ENCODE measurements around the gene HIRIP3. TPM values are rescaled to one million over a fixed set of nuclear protein-coding genes. Genes with fewer than 3 reads are reported as not detected.

Gene HIRIP3
- total RNA-seq, 1 experiment from 2014 or later = 25.3 TPM

DNA sequence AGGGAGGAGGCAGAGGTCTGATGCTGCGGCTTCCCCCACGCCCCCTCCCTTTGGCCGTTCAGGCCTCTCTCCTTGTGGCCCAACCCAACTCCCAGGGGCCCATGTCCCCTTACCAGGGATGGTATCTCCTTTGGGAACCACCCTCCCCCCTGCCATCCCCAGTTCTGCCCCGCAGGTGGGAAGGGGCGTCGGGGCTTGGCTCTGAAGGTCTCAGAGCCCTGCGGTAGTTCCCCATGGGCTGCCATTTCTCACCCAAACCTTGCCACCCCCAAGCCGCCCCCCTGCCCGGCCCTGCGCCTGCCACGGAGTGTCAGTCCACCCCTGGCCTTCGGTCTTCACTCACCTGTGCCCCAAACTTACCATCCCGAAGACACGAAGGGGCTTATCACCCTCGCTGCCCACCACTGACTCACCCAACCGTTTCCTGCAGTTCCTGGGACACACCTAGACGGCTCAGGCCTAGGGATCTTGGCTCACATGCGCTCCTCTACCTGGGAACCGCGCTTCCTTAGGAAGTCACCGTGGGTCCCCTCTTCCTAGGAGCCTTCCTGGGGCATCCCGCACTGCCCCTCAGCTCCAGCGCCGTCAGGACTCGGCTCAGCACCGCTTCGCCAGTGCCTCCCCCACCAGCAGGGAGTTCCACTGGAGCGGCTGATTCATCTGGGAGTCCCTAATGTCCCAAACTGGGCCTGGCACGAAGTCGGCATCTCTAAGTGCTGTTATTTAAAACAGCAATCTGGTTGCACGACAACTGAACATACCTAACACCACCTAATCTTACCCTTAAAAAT lies 16.5 kb upstream of the HIRIP3 start:
- in situ Hi-C loops (cut with HindIII; ENCODE audit: low pct_unique_long_range_greater_than_20kb, low sequenced_read_pairs) (no loop called here), intact Hi-C loops (cut with micrococcal nuclease; ENCODE audit: unreplicated experiment) (no loop called here)
- DNase-seq (ENCODE audit: low read depth, low spot score) (no peak), ATAC-seq (no peak)
- Histone ChIP-seq H3K27ac (ENCODE audit: low read length) (no peak overlapping the region), H3K27me3 (ENCODE audit: control insufficient read depth, insufficient read depth, low read length) (no peaks in the 10 kb centered on the region), H3K36me3 (ENCODE audit: control insufficient read depth, insufficient read depth, low read length) (no peaks in the 10 kb centered on the region), H3K4me1 (ENCODE audit: control insufficient read depth, insufficient read depth, low read length) (no peaks in the 10 kb centered on the region), H3K4me3 (ENCODE audit: low read depth in 2 of 2, low read length in 2 of 2) (peak overlapping the region in 1 of 2 experiments; percentile 51; a peak in 1 of 4 replicates), H3K9me3 (ENCODE audit: control insufficient read depth, insufficient read depth, low read depth, low read length) (no peaks in the 10 kb centered on the region)
- CTCF ChIA-PET = interaction anchor here (0.6 kb wide), 1 partner anchor 1031 kb away, joined by 3 read pairs; no protein-coding TSS in a partner anchor
- no peak for TF ChIP-seq SIN3A (IDR thresholded peaks at IDR 0.05; ENCODE audit: borderline replicate concordance, insufficient read depth, low read depth, low read length)
- TF ChIP-seq, protein P1, sequence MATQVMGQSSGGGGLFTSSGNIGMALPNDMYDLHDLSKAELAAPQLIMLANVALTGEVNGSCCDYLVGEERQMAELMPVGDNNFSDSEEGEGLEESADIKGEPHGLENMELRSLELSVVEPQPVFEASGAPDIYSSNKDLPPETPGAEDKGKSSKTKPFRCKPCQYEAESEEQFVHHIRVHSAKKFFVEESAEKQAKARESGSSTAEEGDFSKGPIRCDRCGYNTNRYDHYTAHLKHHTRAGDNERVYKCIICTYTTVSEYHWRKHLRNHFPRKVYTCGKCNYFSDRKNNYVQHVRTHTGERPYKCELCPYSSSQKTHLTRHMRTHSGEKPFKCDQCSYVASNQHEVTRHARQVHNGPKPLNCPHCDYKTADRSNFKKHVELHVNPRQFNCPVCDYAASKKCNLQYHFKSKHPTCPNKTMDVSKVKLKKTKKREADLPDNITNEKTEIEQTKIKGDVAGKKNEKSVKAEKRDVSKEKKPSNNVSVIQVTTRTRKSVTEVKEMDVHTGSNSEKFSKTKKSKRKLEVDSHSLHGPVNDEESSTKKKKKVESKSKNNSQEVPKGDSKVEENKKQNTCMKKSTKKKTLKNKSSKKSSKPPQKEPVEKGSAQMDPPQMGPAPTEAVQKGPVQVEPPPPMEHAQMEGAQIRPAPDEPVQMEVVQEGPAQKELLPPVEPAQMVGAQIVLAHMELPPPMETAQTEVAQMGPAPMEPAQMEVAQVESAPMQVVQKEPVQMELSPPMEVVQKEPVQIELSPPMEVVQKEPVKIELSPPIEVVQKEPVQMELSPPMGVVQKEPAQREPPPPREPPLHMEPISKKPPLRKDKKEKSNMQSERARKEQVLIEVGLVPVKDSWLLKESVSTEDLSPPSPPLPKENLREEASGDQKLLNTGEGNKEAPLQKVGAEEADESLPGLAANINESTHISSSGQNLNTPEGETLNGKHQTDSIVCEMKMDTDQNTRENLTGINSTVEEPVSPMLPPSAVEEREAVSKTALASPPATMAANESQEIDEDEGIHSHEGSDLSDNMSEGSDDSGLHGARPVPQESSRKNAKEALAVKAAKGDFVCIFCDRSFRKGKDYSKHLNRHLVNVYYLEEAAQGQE (IDR thresholded peaks at IDR 0.05; ENCODE audit: insufficient read depth in 1 of 2, low read depth in 2 of 2, low read length in 1 of 2) = no peak
- POLR2A ChIA-PET = interaction anchor here (0.6 kb wide), 3 partner anchors 41 to 192 kb away, joined by 3 to 8 read pairs (median 6); no protein-coding TSS in a partner anchor
- no TSS peak for BruUV-seq (replicated peaks)

DNA sequence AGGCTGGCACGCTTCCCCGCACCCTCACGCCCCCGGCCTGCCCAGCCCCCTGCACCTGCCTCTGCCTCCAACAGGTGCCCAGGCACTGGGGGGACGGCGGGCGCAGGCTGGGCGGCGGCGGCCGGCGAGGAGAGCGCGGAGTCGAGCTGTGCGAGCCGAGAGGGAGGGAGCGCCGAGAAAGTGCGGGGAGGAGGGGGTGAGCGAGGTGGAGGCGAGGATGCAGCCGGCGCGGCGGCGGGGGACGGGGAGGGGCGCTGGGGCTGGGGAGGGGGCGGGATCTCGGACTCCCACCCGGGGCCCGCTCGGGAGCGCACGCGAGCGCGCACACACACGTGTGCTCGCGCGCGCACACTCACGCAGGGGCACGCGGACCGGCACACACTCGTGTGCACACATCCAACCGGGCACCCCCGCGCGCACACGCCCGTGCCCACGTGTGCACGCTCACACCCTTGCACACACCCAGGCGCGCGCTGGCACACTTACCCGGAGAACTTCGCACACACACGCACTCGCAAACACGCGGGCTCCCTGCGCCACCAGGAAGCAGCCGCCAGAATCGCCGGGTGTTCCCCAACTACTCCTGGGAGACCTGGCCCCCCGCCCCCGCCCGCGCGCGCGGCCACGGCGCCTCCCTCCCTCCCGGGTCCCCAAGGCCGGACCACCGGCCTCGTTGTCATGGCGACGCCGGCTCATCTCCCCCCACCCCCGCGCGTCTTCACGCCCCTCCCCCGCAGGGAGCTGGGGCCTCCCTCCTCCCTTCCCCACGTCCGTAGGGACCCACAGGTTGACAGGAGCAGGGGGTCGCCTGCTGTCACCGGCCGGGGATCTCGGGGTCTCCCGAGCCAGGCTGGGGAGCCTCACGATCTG lies 15.7 kb upstream of the HIRIP3 start, which contains the start of gene DOC2A:
TSS of gene DOC2A (minus strand) at position 184 of the 870 bp plus-strand sequence. CDS start 805 bp downstream, outside the sequence.
- peak within 1 kb of the TSS; percentile 40 to 51 for H3K4me3 ChIP-seq (ENCODE audit: low read depth in 2 of 2, low read length in 2 of 2)
- POLR2A ChIA-PET = interaction anchor here (0.6 kb wide), 2 partner anchors 123 to 191 kb away, joined by 6 to 8 read pairs; no protein-coding TSS in a partner anchor
- H3K27me3 ChIP-seq (ENCODE audit: control insufficient read depth, insufficient read depth, low read length) = no peaks in the 10 kb centered on the region
- DNase-seq (ENCODE audit: low read depth, low spot score) = no peak
- H3K27ac ChIP-seq (ENCODE audit: low read length) = no peak within 1 kb of the TSS
- peak; percentile 67 for ATAC-seq
- in situ Hi-C loops (cut with HindIII; ENCODE audit: low pct_unique_long_range_greater_than_20kb, low sequenced_read_pairs) (no loop called here), intact Hi-C loops (cut with micrococcal nuclease; ENCODE audit: unreplicated experiment) (no loop called here)
- TF ChIP-seq TCF7L2 (IDR thresholded peaks at IDR 0.05; ENCODE audit: low read depth, low read length) (no peak), SIN3A (IDR thresholded peaks at IDR 0.05; ENCODE audit: borderline replicate concordance, insufficient read depth, low read depth, low read length) (no peak), CTCF (IDR thresholded peaks at IDR 0.05) (no peak), POLR2AphosphoS5 (IDR thresholded peaks at IDR 0.05; ENCODE audit: low read depth, low read length) (no peak)
- no TSS peak for BruUV-seq (replicated peaks)
- CTCF ChIA-PET = interaction anchor here (0.6 kb wide), 1 partner anchor 1030 kb away, joined by 3 read pairs; no protein-coding TSS in a partner anchor
- no peaks in the 10 kb centered on the region for H3K36me3 ChIP-seq (ENCODE audit: control insufficient read depth, insufficient read depth, low read length)
- H3K9me3 ChIP-seq (ENCODE audit: control insufficient read depth, insufficient read depth, low read depth, low read length) = no peaks in the 10 kb centered on the region
- no peaks in the 10 kb centered on the region for H3K4me1 ChIP-seq (ENCODE audit: control insufficient read depth, insufficient read depth, low read length)

Measured in Panc1 (cell line).